Neural cell (in vitro differentiated cells): ENCODE measurements around the gene ARID1A.

Source experiments
- EP300 ChIP-seq: fragments of 450-650 bp; conservative IDR thresholded peaks from 2 replicates; pipeline ENCODE4 v1.6.1; 2014; ENCODE audit warnings: antibody characterized with exemption, mild to moderate bottlenecking, moderate library complexity; ENCODE audit not compliant: poor library complexity, severe bottlenecking
- EZH2 ChIP-seq: fragments of 200-600, 300-800 bp; shearing (Covaris generic), sonication (generic); IDR thresholded peaks from 2 replicates; pipeline ENCODE4 v1.6.1; 2014; ENCODE audit warnings: antibody characterized with exemption, low read length, borderline replicate concordance, mild to moderate bottlenecking; ENCODE audit not compliant: insufficient read depth, poor library complexity, severe bottlenecking
- RAD21 ChIP-seq: fragments of 450-650 bp; conservative IDR thresholded peaks from 2 replicates; pipeline ENCODE4 v1.6.1; 2014; ENCODE audit warnings: antibody characterized with exemption, mild to moderate bottlenecking, moderate library complexity
- TAF1 ChIP-seq: IDR thresholded peaks from 2 replicates; pipeline ENCODE4 v1.6.1; 2012; ENCODE audit warnings: low read depth
- TF ChIP-seq, protein P1 (sequence below): fragments of 450-650 bp; IDR thresholded peaks from 2 replicates; pipeline ENCODE4 v1.5.1; 2014; ENCODE audit warnings: antibody characterized with exemption, mild to moderate bottlenecking, moderate library complexity; ENCODE audit not compliant: poor library complexity, severe bottlenecking
- TF ChIP-seq, protein P2 (sequence below): IDR thresholded peaks from 2 replicates; pipeline ENCODE4 v1.6.1; 2012; ENCODE audit warnings: borderline replicate concordance

DNA sequence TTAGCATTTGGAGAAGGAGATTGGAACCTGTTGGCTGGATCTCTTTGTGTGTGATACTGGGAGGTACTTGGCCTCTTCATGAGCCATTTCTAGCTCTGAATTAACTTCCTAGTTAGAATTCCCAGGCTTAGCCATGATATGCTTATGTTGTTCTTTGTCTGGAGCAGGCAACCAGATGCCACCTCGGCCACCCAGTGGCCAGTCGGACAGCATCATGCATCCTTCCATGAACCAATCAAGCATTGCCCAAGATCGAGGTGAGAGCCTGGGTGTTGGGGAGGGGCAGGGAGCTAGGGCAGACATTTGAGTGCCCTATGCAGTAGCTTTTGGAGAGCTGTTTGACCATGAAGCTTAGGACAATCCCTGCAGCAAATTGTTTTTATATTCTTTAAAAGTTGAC is 65.4 kb downstream of the ARID1A start:
- TF ChIP-seq, protein P1, sequence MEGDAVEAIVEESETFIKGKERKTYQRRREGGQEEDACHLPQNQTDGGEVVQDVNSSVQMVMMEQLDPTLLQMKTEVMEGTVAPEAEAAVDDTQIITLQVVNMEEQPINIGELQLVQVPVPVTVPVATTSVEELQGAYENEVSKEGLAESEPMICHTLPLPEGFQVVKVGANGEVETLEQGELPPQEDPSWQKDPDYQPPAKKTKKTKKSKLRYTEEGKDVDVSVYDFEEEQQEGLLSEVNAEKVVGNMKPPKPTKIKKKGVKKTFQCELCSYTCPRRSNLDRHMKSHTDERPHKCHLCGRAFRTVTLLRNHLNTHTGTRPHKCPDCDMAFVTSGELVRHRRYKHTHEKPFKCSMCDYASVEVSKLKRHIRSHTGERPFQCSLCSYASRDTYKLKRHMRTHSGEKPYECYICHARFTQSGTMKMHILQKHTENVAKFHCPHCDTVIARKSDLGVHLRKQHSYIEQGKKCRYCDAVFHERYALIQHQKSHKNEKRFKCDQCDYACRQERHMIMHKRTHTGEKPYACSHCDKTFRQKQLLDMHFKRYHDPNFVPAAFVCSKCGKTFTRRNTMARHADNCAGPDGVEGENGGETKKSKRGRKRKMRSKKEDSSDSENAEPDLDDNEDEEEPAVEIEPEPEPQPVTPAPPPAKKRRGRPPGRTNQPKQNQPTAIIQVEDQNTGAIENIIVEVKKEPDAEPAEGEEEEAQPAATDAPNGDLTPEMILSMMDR = no peak
- TF ChIP-seq EP300 (no peak), EZH2 (no peak), TAF1 (no peak), RAD21 (no peak)
- TF ChIP-seq, protein P2, sequence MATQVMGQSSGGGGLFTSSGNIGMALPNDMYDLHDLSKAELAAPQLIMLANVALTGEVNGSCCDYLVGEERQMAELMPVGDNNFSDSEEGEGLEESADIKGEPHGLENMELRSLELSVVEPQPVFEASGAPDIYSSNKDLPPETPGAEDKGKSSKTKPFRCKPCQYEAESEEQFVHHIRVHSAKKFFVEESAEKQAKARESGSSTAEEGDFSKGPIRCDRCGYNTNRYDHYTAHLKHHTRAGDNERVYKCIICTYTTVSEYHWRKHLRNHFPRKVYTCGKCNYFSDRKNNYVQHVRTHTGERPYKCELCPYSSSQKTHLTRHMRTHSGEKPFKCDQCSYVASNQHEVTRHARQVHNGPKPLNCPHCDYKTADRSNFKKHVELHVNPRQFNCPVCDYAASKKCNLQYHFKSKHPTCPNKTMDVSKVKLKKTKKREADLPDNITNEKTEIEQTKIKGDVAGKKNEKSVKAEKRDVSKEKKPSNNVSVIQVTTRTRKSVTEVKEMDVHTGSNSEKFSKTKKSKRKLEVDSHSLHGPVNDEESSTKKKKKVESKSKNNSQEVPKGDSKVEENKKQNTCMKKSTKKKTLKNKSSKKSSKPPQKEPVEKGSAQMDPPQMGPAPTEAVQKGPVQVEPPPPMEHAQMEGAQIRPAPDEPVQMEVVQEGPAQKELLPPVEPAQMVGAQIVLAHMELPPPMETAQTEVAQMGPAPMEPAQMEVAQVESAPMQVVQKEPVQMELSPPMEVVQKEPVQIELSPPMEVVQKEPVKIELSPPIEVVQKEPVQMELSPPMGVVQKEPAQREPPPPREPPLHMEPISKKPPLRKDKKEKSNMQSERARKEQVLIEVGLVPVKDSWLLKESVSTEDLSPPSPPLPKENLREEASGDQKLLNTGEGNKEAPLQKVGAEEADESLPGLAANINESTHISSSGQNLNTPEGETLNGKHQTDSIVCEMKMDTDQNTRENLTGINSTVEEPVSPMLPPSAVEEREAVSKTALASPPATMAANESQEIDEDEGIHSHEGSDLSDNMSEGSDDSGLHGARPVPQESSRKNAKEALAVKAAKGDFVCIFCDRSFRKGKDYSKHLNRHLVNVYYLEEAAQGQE = no peak
